ENCODE measurements around the gene SCO2.

- no peak for TF ChIP-seq CTCF (IDR thresholded peaks at IDR 0.05; ENCODE audit: insufficient read depth, low read depth, low read length)
- TF ChIP-seq EZH2 (IDR thresholded peaks at IDR 0.05; ENCODE audit: insufficient read depth, low read length): no peak
Measured at GRCh38 chr22:50524676-50525103, 708 bp downstream of the SCO2 start.
